Naive thymus-derived CD8-positive, alpha-beta T cell (primary cell): ENCODE measurements around the gene IGFLR1. TPM values are rescaled to one million over a fixed set of nuclear protein-coding genes. Genes with fewer than 3 reads are reported as not detected.
"Not testable (repeated sequence)": the region's sequence is repeated elsewhere in the genome, so short reads cannot be mapped to it uniquely, and the experiment has no call there.

Experiments
- ATAC-seq, 2 donors: fragments of 150-1000 bp; cut with Tn5 transposase in 1 of 2; sonication (Bioruptor Pico), chemical (Tn5 transposase) in 1 of 2; 1 replicate in 1 of 2; 2 replicates in 1 of 2; pipeline ENCODE4 v1.10.0; 2021; ENCODE audit warnings: mild to moderate bottlenecking in 2 of 2, moderate library complexity in 2 of 2
- POLR2A ChIA-PET: fragments of 350-600 bp; sonication (Branson Sonifier 250); formaldehyde crosslinking; loops from one replicate; lab custom pipeline; 2021; ENCODE audit warnings: antibody characterized with exemption; lab: Charles Lee
- DNase-seq, 10 donors: peaks; one replicate each; pipeline versions ENCODE4 v3.0.0 to v3.0.0-alpha.2; 2020 to 2022
- H3K27ac Mint-ChIP-seq, 10 donors: one replicate each; pipeline ENCODE4 v1.8.0; 2020 to 2022; ENCODE audit warnings: mild to moderate bottlenecking in 10 of 10, mixed read lengths in 10 of 10, moderate library complexity in 4 of 10, inconsistent platforms in 1 of 10
- H3K27me3 Mint-ChIP-seq, 5 donors: one replicate each; pipeline ENCODE4 v1.8.0; 2021 to 2022; ENCODE audit warnings: mixed read lengths in 5 of 5
- H3K36me3 Mint-ChIP-seq, 3 donors: one replicate each; pipeline ENCODE4 v1.8.0; 2020 to 2022; ENCODE audit warnings: mixed read lengths in 3 of 3, mild to moderate bottlenecking in 2 of 3, inconsistent platforms in 1 of 3
- H3K4me1 Mint-ChIP-seq, 4 donors: one replicate each; pipeline ENCODE4 v1.8.0; 2021 to 2022; ENCODE audit warnings: mixed read lengths in 4 of 4
- H3K4me3 Mint-ChIP-seq, 10 donors: one replicate each; pipeline ENCODE4 v1.8.0; 2020 to 2022; ENCODE audit warnings: mild to moderate bottlenecking in 10 of 10, mixed read lengths in 10 of 10, moderate library complexity in 6 of 10, inconsistent platforms in 1 of 10
- H3K9me3 Mint-ChIP-seq, 9 donors: one replicate each; pipeline ENCODE4 v1.8.0; 2020 to 2022; ENCODE audit warnings: mixed read lengths in 9 of 9, mild to moderate bottlenecking in 3 of 9, inconsistent platforms in 1 of 9, moderate library complexity in 1 of 9
- polyA plus RNA-seq, 3 donors: library from polyadenylated mRNA; unstranded; fragments of 300-500 nt; fragmentation: Illumina TruSeq; gene quantifications; one replicate each; pipeline ENCODE4 v1.2.3, GENCODE V29; 2021
- total RNA-seq, 8 experiments: library from RNA in 2 of 8; stranded (reverse) in 2 of 8; gene quantifications; one replicate each; pipeline ENCODE4 v1.2.3 and lab custom pipeline; 2021 to 2026

IGFLR1 gene
- total and polyA plus RNA-seq, 5 experiments from 2014 or later, result 70.2 to 92.7 (median 82.5) TPM

DNA sequence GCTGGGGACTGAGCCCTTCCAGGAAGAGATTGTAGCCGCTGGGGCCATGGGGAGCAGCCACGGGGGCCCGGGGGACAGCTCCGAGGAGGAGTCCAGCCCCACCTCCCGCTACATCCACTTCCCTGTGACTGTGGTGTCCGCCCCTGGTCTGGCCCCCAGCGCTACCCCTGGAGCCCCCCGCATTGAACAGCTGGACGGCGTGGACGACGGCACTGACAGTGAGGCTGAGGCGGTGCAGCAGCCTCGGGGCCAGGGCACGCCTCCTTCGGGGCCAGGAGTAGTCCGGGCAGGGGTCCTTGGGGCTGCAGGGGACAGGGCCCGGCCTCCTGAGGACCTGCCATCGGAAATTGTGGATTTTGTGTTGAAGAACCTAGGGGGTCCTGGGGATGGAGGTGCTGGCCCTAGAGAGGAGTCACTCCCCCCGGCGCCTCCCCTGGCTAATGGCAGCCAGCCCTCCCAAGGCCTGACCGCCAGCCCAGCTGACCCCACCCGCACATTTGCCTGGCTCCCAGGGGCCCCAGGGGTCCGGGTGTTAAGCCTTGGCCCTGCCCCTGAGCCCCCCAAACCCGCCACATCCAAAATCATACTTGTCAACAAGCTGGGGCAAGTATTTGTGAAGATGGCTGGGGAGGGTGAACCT lies 9.6 kb downstream of the IGFLR1 start:
- Mint-ChIP-seq H3K27me3 (no peaks in the 10 kb centered on the region), H3K4me3 (no peak overlapping the region), H3K36me3 (peaks cover 0 to 71% (median 11%) of the 10 kb centered on the region in 3 donors), H3K27ac (no peak overlapping the region), H3K9me3 (no peaks in the 10 kb centered on the region), H3K4me1 (peaks cover 7 to 32% (median 25%) of the 10 kb centered on the region in 4 donors)
- ATAC-seq (no peak), DNase-seq (no peak)
- POLR2A ChIA-PET, result interaction anchor here (0.6 to 1.6 kb wide), 3 partner anchors 8 to 80 kb away, joined by 3 to 10 read pairs (median 5); no protein-coding TSS in a partner anchor

DNA sequence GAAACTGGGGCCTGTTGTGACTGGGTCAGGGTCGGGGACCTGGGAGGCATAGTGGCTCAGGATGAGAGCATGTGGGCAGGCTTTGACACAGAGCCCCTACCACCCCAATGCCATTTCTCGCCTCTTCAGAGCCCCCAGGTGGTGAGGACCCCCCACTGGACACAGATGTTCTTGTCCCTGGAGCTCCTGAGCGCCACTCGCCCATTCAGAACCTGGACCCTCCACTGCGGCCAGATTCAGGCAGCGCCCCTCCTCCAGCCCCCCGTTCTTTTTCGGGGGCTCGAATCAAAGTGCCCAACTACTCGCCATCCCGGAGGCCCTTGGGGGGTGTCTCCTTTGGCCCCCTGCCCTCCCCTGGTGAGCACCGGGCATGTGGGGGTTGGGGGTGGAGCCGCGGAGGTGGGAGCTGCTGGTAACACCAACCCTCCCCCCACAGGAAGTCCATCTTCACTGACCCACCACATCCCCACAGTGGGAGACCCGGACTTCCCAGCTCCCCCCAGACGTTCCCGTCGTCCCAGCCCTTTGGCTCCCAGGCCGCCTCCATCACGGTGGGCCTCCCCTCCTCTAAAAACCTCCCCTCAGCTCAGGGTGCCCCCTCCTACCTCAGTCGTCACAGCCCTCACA lies 10.4 kb downstream of the IGFLR1 start:
- ATAC-seq (no peak), DNase-seq (no peak)
- no peaks in the 10 kb centered on the region for H3K27me3 Mint-ChIP-seq
- H3K36me3 Mint-ChIP-seq, result peaks cover 0 to 73% (median 11%) of the 10 kb centered on the region in 3 donors
- H3K27ac Mint-ChIP-seq, result no peak overlapping the region
- H3K4me1 Mint-ChIP-seq, result peaks cover 2 to 26% (median 21%) of the 10 kb centered on the region in 4 donors
- POLR2A ChIA-PET, result interaction anchor here (0.6 to 1.6 kb wide), 3 partner anchors 9 to 79 kb away, joined by 3 to 10 read pairs (median 5); no protein-coding TSS in a partner anchor
- no peak overlapping the region for H3K4me3 Mint-ChIP-seq
- H3K9me3 Mint-ChIP-seq, result no peaks in the 10 kb centered on the region

DNA sequence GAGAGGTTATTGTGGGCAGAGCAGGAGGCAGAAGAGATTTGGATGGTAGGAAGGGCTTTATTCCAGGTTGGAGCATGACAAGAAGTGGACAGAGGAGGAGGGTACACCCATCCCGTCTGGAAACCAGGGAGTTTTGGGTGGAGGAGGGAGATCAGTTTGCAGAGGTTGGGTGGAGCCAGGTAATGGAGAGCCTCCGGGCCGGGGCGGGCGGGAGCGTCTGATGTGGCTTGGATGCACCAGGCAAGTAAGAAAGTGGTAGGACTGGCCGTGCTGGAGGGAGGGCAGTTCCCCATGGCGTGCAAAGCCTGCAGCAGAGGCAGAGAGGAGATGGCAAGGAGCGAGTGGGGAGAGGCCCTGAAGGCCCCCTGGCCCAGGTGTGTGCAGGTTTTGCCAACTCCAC lies 10.9 kb downstream of the IGFLR1 start:
- H3K36me3 Mint-ChIP-seq, result peaks cover 0 to 75% (median 11%) of the 10 kb centered on the region in 3 donors
- POLR2A ChIA-PET, result interaction anchor here (1.6 kb wide), 1 partner anchor 9 kb away, joined by 10 read pairs; no protein-coding TSS in a partner anchor

DNA sequence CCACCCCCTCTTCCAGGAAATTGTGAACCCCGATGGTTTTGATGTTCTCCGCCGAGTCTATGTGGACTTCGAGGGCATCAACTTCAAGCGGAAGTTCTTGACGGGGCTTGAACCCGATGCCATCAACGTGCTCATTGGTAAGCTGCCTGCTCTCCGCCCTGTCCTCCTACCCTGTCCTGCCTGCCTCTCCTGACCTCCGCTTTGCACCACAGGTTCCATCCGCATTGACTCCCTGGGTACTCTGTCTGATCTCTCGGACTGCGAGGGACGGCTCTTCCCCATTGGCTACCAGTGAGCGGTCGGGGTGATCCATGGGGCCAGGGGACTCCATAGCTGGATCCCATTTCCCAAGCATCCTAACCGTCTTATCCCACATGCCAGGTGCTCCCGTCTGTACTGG lies 11.9 kb downstream of the IGFLR1 start:
- H3K9me3 Mint-ChIP-seq, result no peaks in the 10 kb centered on the region
- no peak overlapping the region for H3K4me3 Mint-ChIP-seq
- DNase-seq (no peak), ATAC-seq (no peak)
- H3K4me1 Mint-ChIP-seq, result peaks cover 0 to 18% (median 12%) of the 10 kb centered on the region in 4 donors
- peak overlapping the region in 1 of 10 donors; percentile 28 for H3K27ac Mint-ChIP-seq
- POLR2A ChIA-PET, result interaction anchor here (0.9 kb wide), 1 partner anchor 10 kb away, joined by 3 read pairs; no protein-coding TSS in a partner anchor
- peaks cover 0 to 78% (median 18%) of the 10 kb centered on the region in 3 donors for H3K36me3 Mint-ChIP-seq
- no peaks in the 10 kb centered on the region for H3K27me3 Mint-ChIP-seq

More for the DNA sequence above, 10.9 kb downstream of the IGFLR1 start:
- peaks cover 0 to 20% (median 18%) of the 10 kb centered on the region in 4 donors for H3K4me1 Mint-ChIP-seq
- H3K9me3 Mint-ChIP-seq, result no peaks in the 10 kb centered on the region
- ATAC-seq (no peak), DNase-seq (no peak)
- peak overlapping the region in 1 of 10 donors; percentile 40 for H3K4me3 Mint-ChIP-seq
- peak overlapping the region in 3 of 10 donors; percentile 56 to 84 (median 77) for H3K27ac Mint-ChIP-seq
- H3K27me3 Mint-ChIP-seq, result no peaks in the 10 kb centered on the region

DNA sequence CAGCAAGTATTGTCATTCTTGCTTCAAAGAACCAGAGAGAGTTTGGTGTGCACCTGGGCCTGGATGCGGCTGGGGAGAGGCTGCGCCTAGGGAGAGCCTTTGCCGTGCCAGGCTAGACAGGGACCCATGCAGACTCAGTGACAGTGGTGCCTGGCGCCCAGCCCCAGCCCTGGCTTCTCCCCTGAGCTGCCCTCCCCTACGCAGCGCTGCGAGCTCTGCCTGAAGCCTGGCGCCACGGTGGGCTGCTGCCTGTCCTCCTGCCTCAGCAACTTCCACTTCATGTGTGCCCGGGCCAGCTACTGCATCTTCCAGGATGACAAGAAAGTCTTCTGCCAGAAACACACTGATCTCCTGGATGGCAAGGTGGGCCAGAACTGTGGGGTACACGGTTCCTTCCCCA lies 12.5 kb downstream of the IGFLR1 start:
- DNase-seq (no peak), ATAC-seq (no peak)
- no peak overlapping the region for H3K27ac Mint-ChIP-seq
- no peaks in the 10 kb centered on the region for H3K9me3 Mint-ChIP-seq
- no peaks in the 10 kb centered on the region for H3K27me3 Mint-ChIP-seq
- H3K4me3 Mint-ChIP-seq, result no peak overlapping the region
- POLR2A ChIA-PET, result no interaction called here
- H3K4me1 Mint-ChIP-seq, result peaks cover 0 to 15% (median 12%) of the 10 kb centered on the region in 4 donors
- peaks cover 0 to 80% (median 18%) of the 10 kb centered on the region in 3 donors for H3K36me3 Mint-ChIP-seq

DNA sequence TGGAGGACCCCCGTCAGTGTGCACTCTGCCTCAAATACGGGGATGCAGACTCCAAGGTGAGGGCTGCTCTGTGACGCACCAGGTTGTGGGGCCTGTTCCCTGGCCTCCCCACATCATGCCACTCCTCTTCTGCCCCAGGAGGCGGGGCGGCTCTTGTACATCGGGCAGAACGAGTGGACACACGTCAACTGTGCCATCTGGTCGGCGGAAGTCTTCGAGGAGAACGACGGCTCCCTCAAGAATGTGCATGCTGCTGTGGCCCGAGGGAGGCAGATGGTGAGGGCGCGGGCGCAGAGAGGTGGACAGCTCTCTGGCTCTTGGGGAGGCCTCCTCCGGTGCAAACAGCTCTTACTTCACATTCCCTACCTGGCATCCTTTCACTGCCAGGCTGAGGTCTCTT lies 13.2 kb downstream of the IGFLR1 start:
- H3K4me1 Mint-ChIP-seq, result peaks cover 0 to 11% (median 5%) of the 10 kb centered on the region in 4 donors
- no peak overlapping the region for H3K27ac Mint-ChIP-seq
- no peaks in the 10 kb centered on the region for H3K9me3 Mint-ChIP-seq
- POLR2A ChIA-PET, result no interaction called here
- peaks cover 0 to 80% (median 21%) of the 10 kb centered on the region in 3 donors for H3K36me3 Mint-ChIP-seq
- DNase-seq (no peak), ATAC-seq (no peak)
- H3K4me3 Mint-ChIP-seq, result no peak overlapping the region
- no peaks in the 10 kb centered on the region for H3K27me3 Mint-ChIP-seq

DNA sequence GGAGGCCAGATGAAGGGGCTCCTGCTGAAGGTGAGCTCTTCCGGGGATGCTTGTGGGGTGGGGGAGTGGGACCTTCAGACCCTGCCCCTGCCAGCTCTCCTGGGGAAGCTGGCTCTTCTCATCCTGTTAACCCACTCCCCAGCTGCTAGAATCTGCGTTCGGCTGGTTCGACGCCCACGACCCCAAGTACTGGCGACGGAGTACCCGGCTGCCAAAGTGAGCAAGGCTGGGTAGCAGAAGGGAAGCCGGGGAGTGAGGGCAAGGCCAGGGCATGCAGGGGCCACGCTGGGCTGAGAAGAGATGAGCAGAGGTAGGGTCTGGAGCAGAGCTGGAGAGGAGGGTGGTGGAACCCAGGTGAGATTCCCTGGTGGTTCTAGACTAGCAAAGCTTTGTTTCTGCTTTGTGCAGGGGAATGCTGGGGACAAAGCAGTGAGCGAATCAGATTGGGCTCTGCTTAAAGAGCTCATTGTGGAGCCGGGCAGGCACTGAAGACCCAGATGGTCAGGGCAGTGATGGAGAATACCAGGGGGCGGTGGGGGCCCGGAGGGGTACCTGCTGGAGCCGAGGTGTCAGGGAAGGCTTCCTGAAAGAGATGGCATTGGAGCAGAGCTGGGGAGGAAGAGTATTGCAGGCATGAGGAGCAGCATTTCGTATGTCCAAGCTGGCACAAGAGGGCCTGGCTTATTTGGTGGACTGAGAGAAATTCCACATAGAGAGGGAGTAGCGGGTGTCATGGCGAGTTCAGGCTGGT lies 14.1 kb downstream of the IGFLR1 start:
- H3K27ac Mint-ChIP-seq, result peak overlapping the region in 1 of 10 donors; percentile 53
- H3K27me3 Mint-ChIP-seq, result no peaks in the 10 kb centered on the region
- H3K36me3 Mint-ChIP-seq, result peaks cover 0 to 87% (median 23%) of the 10 kb centered on the region in 3 donors
- no peak overlapping the region for H3K4me3 Mint-ChIP-seq
- no peak for ATAC-seq
- POLR2A ChIA-PET, result interaction anchor here (0.9 to 1.3 kb wide), 5 partner anchors 9 to 20 kb away, joined by 3 to 6 read pairs (median 5); partner anchors contain the start of genes LIN37, PSENEN and U2AF1L4
- no peak for DNase-seq
- H3K9me3 Mint-ChIP-seq, result no peaks in the 10 kb centered on the region
- peaks cover 0 to 15% (median 3%) of the 10 kb centered on the region in 4 donors for H3K4me1 Mint-ChIP-seq

DNA sequence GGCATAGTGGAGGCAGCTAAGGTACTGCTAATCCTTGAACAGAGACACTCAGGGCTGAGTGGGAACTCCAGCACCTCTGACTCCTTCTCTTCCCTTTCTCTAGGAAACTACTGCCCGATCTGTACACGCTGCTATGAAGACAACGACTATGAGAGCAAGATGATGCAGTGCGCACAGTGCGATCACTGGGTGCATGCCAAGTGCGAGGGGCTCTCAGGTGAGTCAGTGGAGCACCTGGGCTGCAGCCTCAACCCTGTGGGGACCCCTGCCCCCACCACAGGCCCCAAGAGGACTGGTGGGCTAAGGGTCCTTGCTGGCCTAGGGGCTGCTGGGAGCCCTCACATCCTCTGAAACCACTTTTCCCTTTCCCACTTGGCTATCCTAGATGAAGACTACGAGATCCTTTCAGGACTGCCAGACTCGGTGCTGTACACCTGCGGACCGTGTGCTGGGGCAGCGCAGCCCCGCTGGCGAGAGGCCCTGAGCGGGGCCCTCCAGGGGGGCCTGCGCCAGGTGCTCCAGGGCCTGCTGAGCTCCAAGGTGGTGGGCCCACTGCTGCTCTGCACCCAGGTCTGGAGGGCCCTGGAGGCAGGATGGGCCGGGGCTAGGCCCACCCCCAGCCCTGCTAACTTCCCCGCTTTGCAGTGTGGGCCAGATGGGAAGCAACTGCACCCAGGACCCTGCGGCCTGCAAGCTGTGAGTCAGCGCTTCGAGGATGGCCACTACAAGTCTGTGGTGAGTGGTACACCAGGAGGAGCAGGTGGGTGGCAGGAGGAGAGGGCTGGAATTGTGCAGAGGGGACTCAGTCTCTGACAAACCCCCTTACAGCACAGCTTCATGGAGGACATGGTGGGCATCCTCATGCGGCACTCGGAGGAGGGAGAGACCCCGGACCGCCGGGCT lies 14.9 kb downstream of the IGFLR1 start:
- peaks cover 0 to 94% (median 23%) of the 10 kb centered on the region in 3 donors for H3K36me3 Mint-ChIP-seq
- H3K27me3 Mint-ChIP-seq, result no peaks in the 10 kb centered on the region
- peaks cover 0 to 20% (median 5%) of the 10 kb centered on the region in 4 donors for H3K4me1 Mint-ChIP-seq
- DNase-seq, result no peak
- no peaks in the 10 kb centered on the region for H3K9me3 Mint-ChIP-seq
- ATAC-seq, result no peak
- POLR2A ChIA-PET, result interaction anchor here (0.6 to 1.4 kb wide), 7 partner anchors 9 to 162 kb away, joined by 3 to 6 read pairs (median 5); partner anchors contain the start of genes LIN37, PSENEN and U2AF1L4
- H3K4me3 Mint-ChIP-seq, result no peak overlapping the region
- peak overlapping the region in 1 of 10 donors; percentile 67 for H3K27ac Mint-ChIP-seq

DNA sequence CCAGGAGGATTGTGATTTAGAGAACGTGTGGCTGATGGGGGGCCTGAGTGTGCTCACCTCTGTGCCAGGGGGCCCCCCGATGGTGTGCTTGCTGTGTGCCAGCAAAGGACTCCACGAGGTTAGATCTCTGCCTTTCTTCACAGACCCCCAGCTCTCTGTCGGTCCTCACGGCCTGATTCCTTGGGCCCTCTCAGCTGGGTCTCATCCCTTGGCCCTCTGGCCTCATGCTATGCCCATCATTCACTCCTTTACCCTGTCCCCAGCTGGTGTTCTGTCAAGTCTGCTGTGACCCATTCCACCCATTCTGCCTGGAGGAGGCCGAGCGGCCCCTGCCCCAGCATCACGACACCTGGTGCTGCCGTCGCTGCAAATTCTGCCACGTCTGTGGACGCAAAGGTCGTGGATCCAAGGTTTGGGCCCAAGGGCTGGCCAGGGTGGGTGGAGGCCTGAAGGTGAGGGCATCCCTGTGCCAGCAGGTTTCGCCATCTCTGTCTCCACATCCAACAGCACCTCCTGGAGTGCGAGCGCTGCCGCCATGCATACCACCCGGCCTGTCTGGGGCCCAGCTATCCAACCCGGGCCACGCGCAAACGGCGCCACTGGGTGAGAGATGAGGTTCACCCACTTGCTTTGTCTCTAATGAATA lies 16.9 kb downstream of the IGFLR1 start:
- peaks cover 0 to 95% (median 22%) of the 10 kb centered on the region in 3 donors for H3K36me3 Mint-ChIP-seq
- POLR2A ChIA-PET, result interaction anchor here (1.4 to 1.8 kb wide), 2 partner anchors 15 kb away, joined by 5 read pairs; no protein-coding TSS in a partner anchor
- H3K27ac Mint-ChIP-seq, result peak overlapping the region in 1 of 10 donors; percentile 65

DNA sequence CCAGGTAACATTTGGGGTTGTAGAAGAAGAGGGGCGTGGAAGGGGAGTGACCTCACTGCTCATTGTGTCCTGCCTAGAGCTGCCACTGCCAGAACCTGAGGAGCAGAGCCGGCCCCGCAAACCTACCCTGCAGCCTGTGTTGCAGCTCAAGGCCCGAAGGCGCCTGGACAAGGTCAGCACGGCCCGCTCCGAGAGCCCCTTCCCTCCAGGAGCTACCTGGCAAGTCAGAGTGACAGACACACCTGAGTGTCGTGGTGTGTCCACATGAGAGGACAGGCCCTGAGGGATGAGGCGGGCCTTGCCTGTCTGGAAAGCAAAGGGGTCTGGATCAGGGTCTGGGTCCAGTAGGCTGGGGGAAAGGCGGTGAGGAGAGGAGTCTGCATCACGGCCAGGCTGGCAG lies 17.7 kb downstream of the IGFLR1 start:
- Mint-ChIP-seq H3K4me3 (no peak overlapping the region), H3K4me1 (peaks cover 4 to 31% (median 13%) of the 10 kb centered on the region in 4 donors), H3K36me3 (peaks cover 0 to 90% (median 17%) of the 10 kb centered on the region in 3 donors), H3K27ac (no peak overlapping the region), H3K9me3 (no peaks in the 10 kb centered on the region), H3K27me3 (no peaks in the 10 kb centered on the region)
- DNase-seq, result no peak
- POLR2A ChIA-PET, result interaction anchor here (0.7 to 1.8 kb wide), 2 partner anchors 16 to 20 kb away, joined by 3 to 5 read pairs; partner anchors contain the start of gene U2AF1L4
- ATAC-seq, result no peak

More for the DNA sequence above, 16.9 kb downstream of the IGFLR1 start:
- no peak for DNase-seq
- H3K27me3 Mint-ChIP-seq, result no peaks in the 10 kb centered on the region
- H3K9me3 Mint-ChIP-seq, result no peaks in the 10 kb centered on the region
- H3K4me1 Mint-ChIP-seq, result peaks cover 0 to 24% (median 9%) of the 10 kb centered on the region in 4 donors
- H3K4me3 Mint-ChIP-seq, result no peak overlapping the region
- ATAC-seq, result no peak

DNA sequence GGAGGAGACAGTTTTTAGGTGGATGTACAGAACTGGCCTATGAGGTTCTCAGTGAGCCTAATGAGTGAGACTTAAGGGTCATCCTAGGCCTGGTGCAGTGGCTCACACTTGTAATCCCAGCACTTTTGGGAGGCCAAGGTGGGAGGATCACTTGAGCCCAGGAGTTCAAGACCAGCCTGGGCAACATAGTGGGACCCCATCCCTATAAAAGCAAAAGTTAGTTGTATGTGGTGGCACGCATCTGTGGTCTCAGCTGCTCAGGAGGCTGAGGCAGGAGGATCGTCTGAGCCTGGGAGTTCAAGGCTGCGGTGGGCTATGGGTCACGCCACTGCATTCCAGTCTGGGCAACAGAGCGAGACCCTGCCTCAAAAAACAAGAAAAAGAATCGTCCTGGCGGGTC lies 18.1 kb downstream of the IGFLR1 start:
- H3K4me1 Mint-ChIP-seq, result peaks cover 8 to 35% (median 16%) of the 10 kb centered on the region in 4 donors
- not testable (repeated sequence) for H3K9me3 Mint-ChIP-seq, DNase-seq, H3K27me3 Mint-ChIP-seq, H3K27ac Mint-ChIP-seq, ATAC-seq
- peaks cover 0 to 86% (median 17%) of the 10 kb centered on the region in 3 donors for H3K36me3 Mint-ChIP-seq
- POLR2A ChIA-PET, result interaction anchor here (0.7 to 1.8 kb wide), 2 partner anchors 16 to 21 kb away, joined by 3 to 5 read pairs; partner anchors contain the start of gene U2AF1L4
- peak overlapping the region in 1 of 10 donors; percentile 14 for H3K4me3 Mint-ChIP-seq
